Stomach (tissue), 4 donors: ENCODE results near the gene DNAH6.

Experiments used
- POLR2A ChIP-seq, 4 donors: fragments of 450-650 bp; IDR thresholded peaks; one replicate each; pipeline ENCODE4 v1.6.1; 2016; ENCODE audit warnings: antibody characterized with exemption in 4 of 4, control low read depth in 2 of 4, mild to moderate bottlenecking in 1 of 4, moderate library complexity in 1 of 4
- POLR2AphosphoS5 ChIP-seq, 3 donors: sonication (generic); formaldehyde crosslinking; IDR thresholded peaks; one replicate each; pipeline ENCODE4 v1.6.1; 2016; ENCODE audit warnings: antibody characterized with exemption in 3 of 3

DNA sequence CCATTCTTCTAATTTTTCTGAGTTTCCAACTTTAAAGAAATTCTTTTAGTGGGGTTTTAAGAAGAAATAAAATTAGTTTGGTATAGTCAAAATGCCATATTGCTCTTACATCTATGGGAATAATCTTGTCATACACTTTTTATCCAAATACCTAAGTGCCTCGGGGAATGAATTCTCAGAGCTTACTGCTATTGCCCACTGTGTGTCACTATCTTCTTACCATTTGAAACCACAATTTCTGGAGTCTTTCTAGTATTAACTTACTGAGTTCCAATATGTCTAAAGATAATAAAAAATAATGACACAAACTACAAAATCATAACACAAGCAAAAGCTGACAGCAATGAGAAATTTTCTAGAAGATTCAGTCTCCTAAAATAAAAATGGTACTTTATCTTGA, 23.7 kb upstream of the DNAH6 start:
- no peak for TF ChIP-seq POLR2A (IDR thresholded peaks at IDR 0.05)
- no peak for TF ChIP-seq POLR2AphosphoS5 (IDR thresholded peaks at IDR 0.05)
